Smooth muscle cell (in vitro differentiated cells): Measurements from ENCODE around the gene CXCR5. TPM values are rescaled to one million over a fixed set of nuclear protein-coding genes. Genes with fewer than 3 reads are reported as not detected.

Source experiments
- DNase-seq: peaks from one replicate; lab custom pipeline; 2025; ENCODE audit not compliant: unreplicated experiment; lab: John Stamatoyannopoulos, UW
- H2AFZ ChIP-seq: fragments of 200-600 bp; sonication (generic); 2 replicates; pipeline ENCODE4 v1.6.0; 2016; ENCODE audit warnings: antibody characterized with exemption, low read depth, mild to moderate bottlenecking
- H3F3A ChIP-seq: fragments of 200-600 bp; sonication (generic); 2 replicates; pipeline ENCODE4 v1.6.0; 2017; ENCODE audit warnings: antibody characterized with exemption, low read depth
- H3K27ac ChIP-seq: fragments of 200-600 bp; sonication (generic); 2 replicates; pipeline ENCODE4 v1.5.1; 2016; ENCODE audit warnings: low read depth, mild to moderate bottlenecking
- H3K27me3 ChIP-seq: fragments of 200-600 bp; sonication (generic); 2 replicates; pipeline ENCODE4 v1.6.1; 2016; ENCODE audit warnings: low read depth, mild to moderate bottlenecking
- H3K36me3 ChIP-seq: fragments of 200-600 bp; sonication (generic); 2 replicates; pipeline ENCODE4 v1.5.1; 2016; ENCODE audit warnings: low read depth
- H3K4me1 ChIP-seq: fragments of 200-600 bp; sonication (generic); 2 replicates; pipeline ENCODE4 v1.5.1; 2016; ENCODE audit warnings: low read depth
- H3K4me2 ChIP-seq: fragments of 200-600 bp; sonication (generic); 2 replicates; pipeline ENCODE4 v1.6.0; 2016; ENCODE audit warnings: mild to moderate bottlenecking
- H3K4me3 ChIP-seq: fragments of 200-600 bp; sonication (generic); 2 replicates; pipeline ENCODE4 v1.5.1; 2016; ENCODE audit warnings: mild to moderate bottlenecking
- H3K79me2 ChIP-seq: fragments of 200-600 bp; sonication (generic); 2 replicates; pipeline ENCODE4 v1.6.0; 2016; ENCODE audit warnings: low read depth, mild to moderate bottlenecking
- H3K9ac ChIP-seq: fragments of 200-600 bp; sonication (generic); 2 replicates; pipeline ENCODE4 v1.6.0; 2016; ENCODE audit warnings: low read depth
- H3K9me3 ChIP-seq: fragments of 200-600 bp; sonication (generic); replicated peaks from 2 replicates; pipeline ENCODE4 v1.5.1; 2016; ENCODE audit warnings: low read depth
- H4K20me1 ChIP-seq: fragments of 200-600 bp; sonication (generic); 2 replicates; pipeline ENCODE4 v1.6.0; 2016; ENCODE audit warnings: low read depth
- CTCF ChIP-seq: fragments of 200-600 bp; sonication (generic); IDR thresholded peaks from 2 replicates; pipeline ENCODE4 v1.5.1; 2017; ENCODE audit warnings: borderline replicate concordance, mild to moderate bottlenecking, antibody characterized with exemption; ENCODE audit not compliant: insufficient read depth, poor library complexity, severe bottlenecking
- WGBS: methylation state at CpG from one replicate; pipeline ENCODE4 v1.1.7; 2016; ENCODE audit warnings: low lambda C conversion rate; 5-methylcytosine and 5-hydroxymethylcytosine counted together
- polyA plus RNA-seq: library from polyadenylated mRNA; unstranded; fragments of >200 nt; fragmentation: Nextera tagmentation; extraction: Ambion mirVana; gene quantifications from 2 replicates; pipeline ENCODE4 v1.2.1, GENCODE V29; 2016
- total RNA-seq: library from RNA; depleted of rRNA; stranded (reverse); fragments of >200 nt; gene quantifications from 2 replicates; pipeline ENCODE4 v1.2.3, GENCODE V29; 2014

The CXCR5 gene
- total and polyA plus RNA-seq, 2 experiments from 2014 or later: not detected

DNA sequence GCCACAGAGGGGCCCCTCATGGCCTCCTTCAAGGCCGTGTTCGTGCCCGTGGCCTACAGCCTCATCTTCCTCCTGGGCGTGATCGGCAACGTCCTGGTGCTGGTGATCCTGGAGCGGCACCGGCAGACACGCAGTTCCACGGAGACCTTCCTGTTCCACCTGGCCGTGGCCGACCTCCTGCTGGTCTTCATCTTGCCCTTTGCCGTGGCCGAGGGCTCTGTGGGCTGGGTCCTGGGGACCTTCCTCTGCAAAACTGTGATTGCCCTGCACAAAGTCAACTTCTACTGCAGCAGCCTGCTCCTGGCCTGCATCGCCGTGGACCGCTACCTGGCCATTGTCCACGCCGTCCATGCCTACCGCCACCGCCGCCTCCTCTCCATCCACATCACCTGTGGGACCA lies 10.0 kb downstream of the CXCR5 start:
- Histone ChIP-seq H2AFZ (no peak overlapping the region), H3K4me2 (no peak overlapping the region), H4K20me1 (peaks cover 10% of the 10 kb centered on the region), H3K27ac (no peak overlapping the region), H3K79me2 (no peaks in the 10 kb centered on the region), H3K27me3 (no peaks in the 10 kb centered on the region), H3K4me3 (no peak overlapping the region), H3K9me3 (no peaks in the 10 kb centered on the region), H3K9ac (no peak overlapping the region), H3K36me3 (no peaks in the 10 kb centered on the region), H3K4me1 (no peaks in the 10 kb centered on the region), H3F3A (no peaks in the 10 kb centered on the region)
- no peak for DNase-seq
- no peak for TF ChIP-seq CTCF
- 98% methylated on average over 22 of the region's 22 CpGs for WGBS

DNA sequence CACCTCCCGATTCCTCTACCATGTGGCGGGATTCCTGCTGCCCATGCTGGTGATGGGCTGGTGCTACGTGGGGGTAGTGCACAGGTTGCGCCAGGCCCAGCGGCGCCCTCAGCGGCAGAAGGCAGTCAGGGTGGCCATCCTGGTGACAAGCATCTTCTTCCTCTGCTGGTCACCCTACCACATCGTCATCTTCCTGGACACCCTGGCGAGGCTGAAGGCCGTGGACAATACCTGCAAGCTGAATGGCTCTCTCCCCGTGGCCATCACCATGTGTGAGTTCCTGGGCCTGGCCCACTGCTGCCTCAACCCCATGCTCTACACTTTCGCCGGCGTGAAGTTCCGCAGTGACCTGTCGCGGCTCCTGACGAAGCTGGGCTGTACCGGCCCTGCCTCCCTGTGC lies 10.5 kb downstream of the CXCR5 start:
- H4K20me1 ChIP-seq: peaks cover 14% of the 10 kb centered on the region
- H3K4me1 ChIP-seq: no peaks in the 10 kb centered on the region
- H3K27ac ChIP-seq: no peak overlapping the region
- TF ChIP-seq CTCF: no peak
- no peak for DNase-seq
- H3K4me2 ChIP-seq: no peak overlapping the region
- no peak overlapping the region for H3K4me3 ChIP-seq
- no peaks in the 10 kb centered on the region for H3K27me3 ChIP-seq
- H2AFZ ChIP-seq: no peak overlapping the region
- H3K79me2 ChIP-seq: no peaks in the 10 kb centered on the region
- no peak overlapping the region for H3K9ac ChIP-seq
- 98% methylated on average over 18 of the region's 19 CpGs for WGBS
- H3K36me3 ChIP-seq: no peaks in the 10 kb centered on the region
- H3F3A ChIP-seq: no peaks in the 10 kb centered on the region
- H3K9me3 ChIP-seq: no peaks in the 10 kb centered on the region

DNA sequence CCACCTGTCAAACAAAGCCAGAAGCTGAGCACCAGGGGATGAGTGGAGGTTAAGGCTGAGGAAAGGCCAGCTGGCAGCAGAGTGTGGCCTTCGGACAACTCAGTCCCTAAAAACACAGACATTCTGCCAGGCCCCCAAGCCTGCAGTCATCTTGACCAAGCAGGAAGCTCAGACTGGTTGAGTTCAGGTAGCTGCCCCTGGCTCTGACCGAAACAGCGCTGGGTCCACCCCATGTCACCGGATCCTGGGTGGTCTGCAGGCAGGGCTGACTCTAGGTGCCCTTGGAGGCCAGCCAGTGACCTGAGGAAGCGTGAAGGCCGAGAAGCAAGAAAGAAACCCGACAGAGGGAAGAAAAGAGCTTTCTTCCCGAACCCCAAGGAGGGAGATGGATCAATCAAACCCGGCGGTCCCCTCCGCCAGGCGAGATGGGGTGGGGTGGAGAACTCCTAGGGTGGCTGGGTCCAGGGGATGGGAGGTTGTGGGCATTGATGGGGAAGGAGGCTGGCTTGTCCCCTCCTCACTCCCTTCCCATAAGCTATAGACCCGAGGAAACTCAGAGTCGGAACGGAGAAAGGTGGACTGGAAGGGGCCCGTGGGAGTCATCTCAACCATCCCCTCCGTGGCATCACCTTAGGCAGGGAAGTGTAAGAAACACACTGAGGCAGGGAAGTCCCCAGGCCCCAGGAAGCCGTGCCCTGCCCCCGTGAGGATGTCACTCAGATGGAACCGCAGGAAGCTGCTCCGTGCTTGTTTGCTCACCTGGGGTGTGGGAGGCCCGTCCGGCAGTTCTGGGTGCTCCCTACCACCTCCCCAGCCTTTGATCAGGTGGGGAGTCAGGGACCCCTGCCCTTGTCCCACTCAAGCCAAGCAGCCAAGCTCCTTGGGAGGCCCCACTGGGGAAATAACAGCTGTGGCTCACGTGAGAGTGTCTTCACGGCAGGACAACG lies 11.7 kb downstream of the CXCR5 start:
- Histone ChIP-seq H3K27ac (no peak overlapping the region), H3K9me3 (no peaks in the 10 kb centered on the region), H3K4me3 (no peak overlapping the region), H3K36me3 (no peaks in the 10 kb centered on the region), H3F3A (no peaks in the 10 kb centered on the region), H3K4me2 (no peak overlapping the region), H3K9ac (no peak overlapping the region), H4K20me1 (peaks cover 23% of the 10 kb centered on the region), H3K79me2 (no peaks in the 10 kb centered on the region), H2AFZ (no peak overlapping the region), H3K27me3 (no peaks in the 10 kb centered on the region), H3K4me1 (no peaks in the 10 kb centered on the region)
- WGBS: 84% methylated on average over 25 of the region's 26 CpGs
- DNase-seq: no peak
- TF ChIP-seq CTCF: no peak

DNA sequence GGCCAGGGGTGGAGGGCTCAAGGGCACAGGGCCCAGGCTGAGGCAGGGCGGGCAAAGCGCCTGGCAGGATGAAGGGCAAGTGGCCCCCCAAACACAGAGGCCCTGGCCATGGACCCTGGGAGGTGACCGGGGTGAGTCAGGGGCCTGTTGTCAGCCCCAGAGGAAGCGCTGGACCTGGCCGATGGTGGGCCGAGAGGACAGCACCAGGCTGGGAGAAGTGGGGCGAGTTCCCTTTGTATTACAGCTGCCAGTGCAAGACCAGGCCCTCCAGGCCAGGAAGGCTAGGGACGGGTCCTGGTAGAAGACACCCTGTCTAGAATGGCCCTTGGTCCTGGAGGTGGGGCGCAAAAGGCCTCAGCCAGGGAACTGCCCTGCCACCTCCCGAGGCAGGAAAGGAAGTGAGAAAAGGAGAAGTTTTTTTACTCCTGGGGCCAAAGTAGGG lies 12.8 kb downstream of the CXCR5 start:
- H3K4me2 ChIP-seq: no peak overlapping the region
- H3K36me3 ChIP-seq: no peaks in the 10 kb centered on the region
- H3K27ac ChIP-seq: no peak overlapping the region
- no peak overlapping the region for H3K9ac ChIP-seq
- no peaks in the 10 kb centered on the region for H3K79me2 ChIP-seq
- no peaks in the 10 kb centered on the region for H3F3A ChIP-seq
- H3K27me3 ChIP-seq: no peaks in the 10 kb centered on the region
- peaks cover 35% of the 10 kb centered on the region for H4K20me1 ChIP-seq
- H3K4me1 ChIP-seq: no peaks in the 10 kb centered on the region
- no peak overlapping the region for H2AFZ ChIP-seq
- no peak overlapping the region for H3K4me3 ChIP-seq
- no peaks in the 10 kb centered on the region for H3K9me3 ChIP-seq
- 90% methylated on average over 10 of the region's 10 CpGs for WGBS
- DNase-seq: no peak
- no peak for TF ChIP-seq CTCF
